Stimulated activated CD4-positive, alpha-beta T cell treated with anti-CD3 and anti-CD28 coated beads, Interleukin-12 subunit alpha, Interleukin-12 subunit beta, amount 100 ng/mL, for 48 hours (primary cell): Measurements from ENCODE around the gene REM1.
A peak's percentile ranks its signal among the peaks of the same experiment; 100 is the strongest.
"Not testable (repeated sequence)": the region's sequence is repeated elsewhere in the genome, so short reads cannot be mapped to it uniquely, and the experiment has no call there.

Source experiments
- DNase-seq, 3 donors: peaks; one replicate each; pipeline ENCODE4 v3.0.0-alpha.2; 2020; ENCODE audit warnings: low read depth in 2 of 3, low spot score in 1 of 3

REM1 gene

DNA sequence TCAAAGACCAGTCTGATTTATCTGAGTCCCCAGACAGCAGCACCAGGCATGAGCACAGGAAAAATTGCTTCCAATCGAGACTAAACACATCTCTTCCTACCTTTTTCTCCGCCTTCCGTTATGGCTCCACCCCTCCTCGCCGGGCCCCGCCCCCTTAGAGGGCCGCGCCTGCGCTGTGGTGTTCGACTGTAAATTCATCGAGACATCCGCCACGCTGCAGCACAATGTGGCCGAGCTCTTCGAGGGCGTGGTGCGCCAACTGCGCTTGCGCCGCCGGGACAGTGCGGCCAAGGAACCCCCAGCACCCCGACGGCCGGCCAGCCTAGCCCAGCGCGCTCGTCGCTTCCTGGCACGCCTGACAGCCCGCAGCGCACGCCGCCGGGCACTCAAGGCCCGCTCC, 8.9 kb downstream of the REM1 start:
- no peak for DNase-seq

DNA sequence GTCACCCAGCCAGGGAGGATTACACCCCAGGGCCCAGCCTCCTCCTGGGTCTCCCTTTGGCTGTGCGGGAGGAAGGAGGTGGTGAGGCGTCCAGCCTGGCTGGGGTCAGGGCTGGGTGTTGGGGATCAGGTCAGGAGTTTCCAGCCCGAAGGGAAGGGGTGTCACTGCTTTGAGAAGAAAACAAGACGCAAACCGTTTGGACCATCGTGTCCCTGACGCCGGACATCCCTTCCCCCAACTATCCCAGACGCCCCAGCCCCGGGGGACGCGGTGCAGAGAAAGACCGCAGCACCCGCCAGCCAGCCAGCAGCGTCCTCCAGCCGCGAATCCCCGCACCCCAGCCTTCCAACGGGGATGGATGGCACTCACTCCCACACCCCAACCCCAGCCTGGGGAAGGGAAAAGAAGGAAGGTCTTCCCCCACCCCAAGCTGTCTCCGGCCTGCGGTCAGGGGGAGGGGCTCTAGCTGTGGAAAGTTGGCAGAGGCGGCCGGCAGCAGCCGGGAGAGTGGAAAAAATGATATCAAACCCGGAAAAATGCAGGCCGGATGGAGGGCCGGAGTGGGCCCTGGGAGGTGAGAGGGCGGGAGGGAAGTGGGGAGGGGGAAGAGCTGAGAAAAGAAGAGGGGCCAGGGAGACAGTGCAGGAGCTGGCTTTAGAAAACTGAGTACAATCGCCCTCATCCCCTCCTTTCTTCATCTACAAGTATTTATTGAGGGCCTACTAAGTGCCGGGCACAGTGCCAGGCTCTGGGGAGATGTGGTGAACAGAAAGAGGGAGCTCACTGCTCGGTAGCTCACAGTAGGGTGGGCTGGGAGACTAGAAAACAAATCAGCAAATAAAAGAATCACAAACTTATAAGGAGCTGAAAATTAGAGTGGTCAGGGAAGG, 10.6 kb downstream of the REM1 start:
- no peak for DNase-seq

DNA sequence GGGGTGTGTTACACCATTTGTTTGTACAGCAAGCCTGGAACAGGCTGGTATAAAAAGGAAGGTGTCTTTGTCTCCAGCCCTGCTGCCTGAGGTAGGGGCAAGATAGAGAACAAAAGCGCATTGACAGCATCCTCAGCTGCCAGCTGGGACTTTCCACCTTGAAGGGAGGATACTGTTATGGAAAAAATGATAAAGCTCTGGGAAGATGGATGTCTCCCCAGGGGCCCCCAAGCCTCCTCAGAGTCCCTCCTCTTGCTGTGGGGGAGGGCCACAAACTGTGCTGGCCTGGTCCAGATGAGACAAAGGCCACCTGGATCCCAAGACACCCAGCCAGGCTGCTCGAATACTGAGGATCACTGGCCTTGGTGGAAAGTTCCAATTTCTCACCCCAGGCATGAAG, 13.0 kb downstream of the REM1 start:
- no peak for DNase-seq

DNA sequence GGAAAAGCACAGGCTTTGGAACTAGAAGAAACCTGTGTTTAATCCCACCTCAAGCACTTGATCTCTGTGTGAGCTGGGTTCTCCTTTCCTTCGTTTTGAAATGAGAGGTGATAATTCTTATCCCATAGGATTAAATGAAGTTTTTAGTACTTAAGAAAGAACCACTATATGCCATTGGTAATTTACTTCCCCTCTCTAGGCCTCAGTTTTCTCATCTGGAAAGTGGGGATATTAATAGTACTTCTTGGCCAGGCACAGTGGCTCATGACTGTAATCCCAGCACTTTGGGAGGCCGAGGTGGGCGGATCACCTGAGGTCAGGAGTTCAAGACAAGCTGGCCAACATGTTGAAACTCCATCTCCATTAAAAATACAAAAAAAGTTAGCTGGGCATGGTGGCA, 14.1 kb downstream of the REM1 start:
- no peak for DNase-seq

DNA sequence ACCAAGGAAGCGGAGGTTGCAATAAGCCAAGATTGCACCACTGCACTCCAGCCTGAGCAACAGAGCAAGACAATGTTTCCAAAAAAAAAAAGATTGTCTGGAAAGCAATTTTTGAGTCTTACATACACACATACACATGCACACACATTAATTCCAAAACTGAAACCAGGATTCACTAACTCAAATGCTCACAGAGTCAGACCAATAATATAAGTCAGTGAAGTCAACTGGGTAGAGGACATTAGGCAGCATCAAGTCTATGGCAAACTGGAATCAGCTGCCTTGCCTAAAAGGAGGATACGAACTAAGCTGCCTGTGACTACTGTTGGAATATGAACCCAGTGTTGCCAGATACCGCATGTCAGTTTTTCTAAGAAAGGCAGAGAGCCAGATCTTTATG, 15.7 kb downstream of the REM1 start:
- DNase-seq, result no peak

DNA sequence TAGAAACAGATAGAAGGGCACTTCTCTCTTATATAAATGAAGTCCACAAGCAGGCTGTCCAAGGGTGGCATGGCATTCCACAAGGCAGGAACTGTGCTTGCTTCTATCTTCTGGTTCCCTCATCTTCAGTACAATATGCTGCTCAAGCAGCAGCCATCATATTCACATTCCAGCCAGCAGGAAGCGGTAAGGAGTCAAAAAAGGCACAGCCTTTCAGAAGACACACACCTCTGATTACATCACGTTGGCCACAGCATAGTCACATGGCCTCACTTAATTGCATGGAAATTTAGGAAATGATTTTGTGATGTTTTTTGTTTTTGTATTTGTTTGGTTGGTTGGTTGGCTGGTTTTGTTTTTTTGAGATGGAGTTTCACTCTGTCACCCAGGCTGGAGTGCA, 19.0 kb downstream of the REM1 start:
- DNase-seq, result no peak

DNA sequence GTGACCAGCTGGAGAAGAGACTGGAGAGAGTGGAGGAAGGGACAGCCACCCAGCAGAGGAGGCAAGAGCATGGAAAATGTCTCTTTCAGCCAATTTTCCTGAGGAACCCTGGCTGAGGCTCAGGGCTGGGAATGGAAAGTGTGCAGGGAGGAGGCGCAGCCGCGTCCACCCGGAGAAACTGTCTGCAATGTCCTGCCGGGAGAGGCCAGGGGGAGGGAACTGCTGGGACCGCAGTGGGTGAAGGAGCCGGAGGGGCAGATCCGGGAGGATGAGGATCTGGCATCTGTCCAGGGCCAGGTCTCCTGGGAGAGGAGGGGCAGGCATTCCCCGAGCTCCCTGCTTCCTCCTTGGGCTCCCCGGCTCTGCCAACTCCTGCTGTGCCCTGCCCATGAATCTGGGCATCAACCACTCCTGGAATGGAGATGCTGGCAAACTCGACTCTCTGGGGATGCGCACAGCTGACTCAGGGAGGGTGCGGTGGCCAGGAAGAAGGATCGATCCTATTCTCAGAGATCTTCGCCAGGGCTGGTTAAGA, 21.7 kb downstream of the REM1 start:
- no peak for DNase-seq

DNA sequence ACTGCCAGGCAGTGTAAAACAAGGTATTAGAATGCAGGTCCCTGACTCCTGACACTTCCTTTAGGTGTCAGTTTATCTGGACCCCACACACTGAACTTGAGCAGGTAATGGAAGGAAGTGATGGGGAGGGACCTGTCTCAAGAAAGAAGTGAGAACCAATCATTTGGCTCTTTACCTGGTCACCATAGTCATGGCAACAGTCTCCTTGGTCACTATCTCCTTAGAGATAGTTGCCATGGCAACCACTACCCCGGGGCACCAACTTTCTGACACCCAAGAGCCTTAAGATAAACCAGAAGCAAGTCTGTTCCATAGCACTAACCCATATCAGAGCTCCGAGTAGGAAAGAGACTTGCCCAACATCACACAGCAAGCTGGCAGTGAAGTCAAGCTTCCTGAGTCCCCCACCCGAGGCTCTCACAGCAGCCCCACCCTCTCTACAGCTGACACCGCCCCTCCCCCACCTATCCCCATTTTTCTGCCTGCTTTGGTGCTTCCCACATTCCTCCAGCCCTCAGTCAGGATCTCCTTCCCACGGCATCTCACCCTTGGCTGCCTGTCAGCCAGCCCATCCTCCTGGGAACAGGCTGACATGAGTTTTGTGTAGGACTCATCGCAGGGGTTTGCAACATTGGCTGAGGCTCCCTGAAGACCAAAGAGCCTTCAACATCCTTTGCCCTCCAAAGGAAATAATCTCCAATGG, 22.9 kb downstream of the REM1 start:
- DNase-seq, result no peak

DNA sequence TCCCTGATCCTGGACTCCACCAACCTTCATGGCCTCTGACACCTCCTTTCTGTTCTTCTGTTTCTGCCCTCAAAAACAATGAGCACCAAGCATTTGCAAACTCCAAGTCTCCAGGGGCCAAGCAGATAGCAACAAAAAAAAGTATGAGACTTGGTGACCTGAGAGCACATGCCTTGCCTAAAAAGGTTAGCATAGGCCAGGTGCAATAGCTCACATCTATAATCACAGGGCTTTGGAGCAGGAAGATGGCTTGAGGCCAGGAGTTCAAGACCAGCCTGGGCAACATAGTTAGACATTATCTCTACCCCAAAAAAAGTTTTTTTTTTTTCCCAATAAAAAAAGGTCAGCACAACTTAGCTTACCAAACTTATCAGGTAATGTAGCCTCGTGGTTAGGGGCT, 25.4 kb downstream of the REM1 start:
- no peak for DNase-seq

DNA sequence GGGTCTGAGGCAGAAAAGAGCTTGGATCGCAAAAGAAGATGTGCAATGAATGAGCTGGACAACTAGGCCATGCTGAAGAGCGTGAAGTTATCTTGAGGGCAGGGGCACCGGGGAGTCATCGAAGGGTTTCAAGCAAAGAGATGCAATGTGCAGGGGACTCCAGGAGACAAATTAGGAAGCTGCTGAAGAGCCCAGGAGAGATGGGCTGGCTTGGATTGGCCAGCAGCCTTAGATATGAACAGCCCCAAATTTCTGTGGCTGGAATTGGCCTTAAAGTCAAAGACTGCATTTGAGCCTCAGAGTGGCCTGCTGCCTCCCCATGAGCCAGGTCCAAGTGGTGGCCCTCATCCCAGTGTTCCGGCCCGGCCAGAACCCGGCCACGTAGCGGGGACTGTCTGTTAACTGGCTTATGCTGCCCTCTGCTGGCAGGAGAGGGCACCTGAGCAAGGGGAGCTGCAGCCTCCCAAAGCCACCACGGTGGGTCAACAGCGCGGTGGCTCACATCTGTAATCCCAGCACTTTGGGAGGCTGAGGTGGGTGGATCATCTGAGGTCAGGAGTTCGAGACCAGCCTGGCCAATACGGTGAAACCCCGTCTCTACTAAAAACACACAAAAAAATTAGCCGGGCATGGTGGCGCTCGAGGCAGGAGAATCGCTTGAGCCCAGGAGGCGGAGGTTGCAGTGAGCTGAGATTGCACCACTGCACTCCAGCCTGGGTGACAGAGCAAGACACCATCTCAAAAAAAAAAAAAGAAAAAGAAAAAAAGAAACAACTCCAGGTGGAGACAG, 28.0 kb downstream of the REM1 start:
- DNase-seq, result peak; percentile 62 to 77 (median 74)

DNA sequence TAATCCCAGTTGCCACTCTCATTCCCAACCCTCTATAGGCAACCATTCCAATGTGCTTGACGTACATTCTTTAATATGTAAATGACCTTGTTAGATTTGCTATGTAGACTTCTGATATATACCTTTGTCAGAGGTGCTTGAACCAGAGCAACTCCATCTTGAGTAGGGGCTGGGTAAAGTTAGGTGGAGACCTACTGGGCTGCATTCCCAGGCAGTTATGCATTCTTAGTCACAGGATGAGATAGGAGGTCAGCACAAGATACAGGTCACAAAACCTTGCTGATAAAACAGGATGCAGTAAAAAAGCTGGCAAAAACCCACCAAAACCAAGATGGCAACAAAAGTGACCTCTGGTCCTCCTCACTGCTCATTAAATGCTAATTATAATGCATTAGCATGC, 30.8 kb downstream of the REM1 start:
- DNase-seq, result no peak

DNA sequence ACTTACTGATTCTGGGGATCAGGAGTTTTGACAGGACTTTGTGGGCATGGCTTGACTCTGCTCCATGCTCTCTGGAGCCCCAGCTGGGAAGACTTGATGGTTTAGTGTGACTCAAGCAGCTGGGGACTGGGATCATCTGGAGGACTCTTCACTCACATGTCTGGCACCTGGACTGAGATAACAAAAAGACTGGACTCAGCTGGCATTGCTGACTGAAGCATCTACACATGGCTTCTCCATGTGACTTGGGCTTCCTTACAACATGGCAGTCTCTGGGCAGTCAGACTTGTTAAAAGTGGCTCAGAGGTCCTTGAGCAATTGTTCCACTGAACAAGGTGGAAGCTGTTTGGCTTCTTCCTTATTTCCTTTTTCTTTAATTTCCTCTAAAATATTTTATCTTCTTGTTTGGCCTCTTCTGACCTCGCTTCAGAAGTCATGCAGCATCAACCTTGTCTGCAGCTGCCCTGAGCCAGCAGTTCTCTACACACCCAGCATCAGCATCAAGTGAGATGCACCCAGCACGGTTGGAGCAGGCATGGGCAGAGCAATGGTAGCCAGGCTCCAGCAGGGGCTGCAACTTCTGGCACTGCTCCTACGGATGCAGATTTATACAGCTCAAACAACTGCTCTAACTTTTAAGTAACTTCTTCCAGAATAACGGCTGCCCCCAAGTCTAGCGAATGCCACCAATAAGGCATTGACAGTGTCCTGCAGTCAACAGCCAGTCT, 33.6 kb downstream of the REM1 start:
- DNase-seq, result no peak

DNA sequence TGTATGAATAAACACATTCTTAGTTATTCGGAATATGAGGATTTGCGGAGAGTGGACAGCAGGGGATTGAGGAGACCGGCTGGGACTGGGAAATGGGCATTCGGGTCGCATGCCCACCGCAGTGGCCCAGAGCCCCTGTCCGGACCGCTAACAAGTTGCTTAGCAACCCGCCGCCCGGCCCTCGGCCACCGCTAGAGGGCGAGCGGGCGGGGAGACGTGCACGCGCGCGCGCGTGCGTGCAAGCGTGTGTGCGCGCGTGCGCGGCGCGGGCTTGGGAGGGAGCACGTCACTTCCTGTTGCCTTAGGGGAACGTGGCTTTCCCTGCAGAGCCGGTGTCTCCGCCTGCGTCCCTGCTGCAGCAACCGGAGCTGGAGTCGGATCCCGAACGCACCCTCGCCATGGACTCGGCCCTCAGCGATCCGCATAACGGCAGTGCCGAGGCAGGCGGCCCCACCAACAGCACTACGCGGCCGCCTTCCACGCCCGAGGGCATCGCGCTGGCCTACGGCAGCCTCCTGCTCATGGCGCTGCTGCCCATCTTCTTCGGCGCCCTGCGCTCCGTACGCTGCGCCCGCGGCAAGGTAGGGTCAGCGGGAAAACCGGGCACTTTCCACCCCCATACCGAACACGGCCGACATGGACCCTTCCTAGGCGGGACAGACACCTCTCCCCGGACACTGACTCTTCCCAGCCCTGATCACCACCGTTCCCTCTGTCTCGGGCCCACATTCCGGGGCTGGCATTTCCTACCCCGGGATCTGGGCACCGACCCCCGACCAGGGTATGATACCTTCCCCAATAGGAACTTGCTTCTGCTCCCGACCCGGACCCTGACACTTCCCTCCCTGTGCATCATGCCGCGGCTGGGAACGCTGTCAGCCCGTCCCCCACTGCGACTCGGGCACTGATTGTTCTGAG, 39.3 kb downstream of the REM1 start, which contains the start of gene HM13:
TSS of gene HM13 (plus strand) at position 289 of the 918 bp plus-strand sequence. CDS start at position 399, 110 bp downstream.
- peak; percentile 73 to 84 (median 81) for DNase-seq

DNA sequence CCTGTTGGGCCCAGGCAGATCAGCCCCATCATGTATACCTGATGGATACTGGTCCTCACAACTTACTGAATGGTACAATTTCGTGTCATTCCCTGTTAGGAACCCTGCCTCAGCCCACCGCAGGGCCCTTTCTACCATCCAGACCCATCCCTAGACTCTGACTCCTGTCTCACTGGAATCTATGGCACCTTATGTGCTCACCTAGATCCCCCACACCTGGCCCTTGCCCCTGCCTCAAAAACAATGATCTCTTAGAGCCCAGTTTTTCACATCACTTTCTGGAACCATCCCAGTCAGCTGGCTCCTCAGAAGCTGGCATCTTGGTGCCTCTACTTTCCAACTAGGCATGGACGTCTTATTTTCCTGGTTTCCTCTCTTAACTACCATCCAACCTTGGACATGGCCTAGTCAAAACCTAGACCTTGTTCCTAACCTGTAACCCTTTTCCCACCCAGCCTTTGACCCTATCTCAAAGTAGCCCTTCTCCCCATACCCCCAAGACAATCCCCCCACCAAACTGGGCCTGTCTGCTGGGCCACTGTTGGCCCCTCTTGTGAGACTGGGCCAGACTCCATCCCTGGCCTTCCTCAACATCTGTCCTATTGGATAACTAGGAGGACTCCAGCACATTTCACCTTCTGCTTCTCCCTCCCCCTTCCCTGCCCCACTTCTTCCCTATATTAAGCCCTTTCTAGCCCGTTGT, 40.1 kb downstream of the REM1 start:
- DNase-seq, result no peak

DNA sequence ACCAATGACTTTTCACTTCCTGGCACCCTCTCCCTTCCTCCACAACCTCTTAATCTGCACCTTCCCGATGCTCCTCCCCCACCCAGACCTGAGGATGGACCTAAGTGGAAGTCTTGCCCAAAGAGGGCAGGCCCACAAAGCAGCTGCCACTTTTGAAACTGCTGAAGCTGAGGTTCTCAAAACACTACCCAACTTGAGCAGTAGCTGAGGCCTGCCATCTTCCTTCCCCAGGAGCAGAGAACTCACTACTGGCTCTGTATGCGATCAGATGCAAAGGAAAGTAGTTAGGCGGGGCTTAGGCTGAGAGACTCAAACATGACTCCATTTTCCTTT, 40.7 kb downstream of the REM1 start:
- DNase-seq, result no peak

DNA sequence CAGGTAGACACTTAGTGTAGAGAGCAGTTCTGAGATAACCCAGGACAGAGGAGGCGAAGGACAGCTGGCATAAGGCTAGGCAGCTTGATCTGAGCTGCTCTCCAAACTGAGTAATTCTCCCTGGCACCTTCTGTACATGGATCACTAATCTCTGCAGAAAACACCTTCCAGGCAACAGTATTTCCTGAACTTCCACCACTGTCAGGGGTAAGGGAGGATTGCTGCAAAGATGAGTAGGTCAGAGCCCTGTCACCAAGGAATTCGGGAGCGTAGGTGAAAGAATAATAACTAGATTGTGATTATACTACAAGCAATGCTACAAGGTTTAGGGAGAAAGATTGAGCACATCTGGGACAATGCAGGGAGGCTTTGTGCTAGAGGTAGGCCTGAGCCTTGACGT, 41.1 kb downstream of the REM1 start:
- no peak for DNase-seq

DNA sequence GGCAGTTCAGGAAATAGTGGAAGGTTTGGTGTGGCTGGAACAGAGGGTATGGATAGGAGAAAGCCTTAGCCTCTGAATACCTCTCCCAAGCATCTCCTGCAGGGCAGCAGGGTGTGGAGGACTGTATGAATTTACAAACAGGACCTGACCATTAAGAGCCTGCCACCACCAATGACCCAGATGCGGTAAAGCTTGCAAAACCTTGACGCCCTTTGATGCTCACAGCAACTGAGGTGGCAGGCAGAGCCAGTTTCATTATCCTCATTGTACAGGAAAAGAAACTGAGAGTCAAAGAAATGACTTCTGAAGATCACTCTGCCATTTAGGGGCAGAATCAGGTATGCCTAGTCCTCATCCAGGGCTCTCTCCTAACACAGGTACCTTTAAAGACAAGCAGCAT, 41.6 kb downstream of the REM1 start:
- DNase-seq, result no peak

DNA sequence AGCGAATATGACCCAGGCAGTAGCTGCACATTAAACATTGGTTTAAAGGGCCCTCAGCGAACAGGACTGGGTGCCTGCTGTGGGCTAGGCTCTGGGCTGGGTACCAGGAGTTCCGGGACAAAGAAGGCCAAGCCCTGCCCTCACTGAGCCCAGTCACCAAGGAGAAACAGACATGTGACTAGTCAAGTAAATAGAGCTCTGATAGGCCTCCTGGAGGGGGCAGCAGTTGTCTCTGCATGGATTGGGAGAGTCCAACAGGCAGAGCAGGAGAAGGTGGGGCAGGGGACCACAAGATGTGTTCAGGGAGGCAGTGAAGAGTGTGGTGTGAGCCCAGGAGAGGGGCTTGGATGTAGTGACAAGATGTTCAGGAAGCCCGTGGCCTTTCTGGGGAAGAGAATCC, 42.3 kb downstream of the REM1 start:
- DNase-seq, result no peak

DNA sequence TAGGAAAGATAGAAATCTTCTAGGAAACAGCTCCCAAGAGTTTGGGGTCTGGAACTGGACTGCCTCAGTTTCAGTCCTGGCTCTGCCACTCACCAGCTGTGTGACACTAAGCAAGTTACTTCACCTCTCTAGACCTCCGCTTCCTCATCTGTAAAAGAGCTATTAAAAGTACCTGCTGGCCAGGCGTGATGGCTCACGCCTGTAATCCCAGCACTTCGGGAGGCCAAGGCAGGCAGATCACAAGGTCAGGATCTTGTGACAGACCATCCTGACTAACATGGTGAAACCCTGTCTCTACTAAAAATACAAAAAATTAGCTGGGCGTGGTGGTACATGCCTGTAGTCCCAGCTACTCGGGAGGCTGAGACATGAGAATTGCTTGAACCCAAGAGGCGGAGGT, 46.2 kb downstream of the REM1 start:
- not testable (repeated sequence) for DNase-seq
